HL-60 (cell line): ENCODE measurements around the gene ZNF48.

Experiments used
- DNase-seq, 2 experiments: peaks; one replicate each; pipeline ENCODE4 v3.0.0-alpha.2; 2010 to 2020; ENCODE audit warnings: low read depth in 1 of 2, low spot score in 1 of 2
- H3K27ac ChIP-seq: fragments of 250-450 bp; sonication (Bioruptor Pico); replicated peaks from 2 replicates; pipeline ENCODE4 v1.5.1; 2020; ENCODE audit warnings: mild to moderate bottlenecking, moderate library complexity
- H3K27me3 ChIP-seq: fragments of 250-450 bp; sonication (Bioruptor Pico); 2 replicates; pipeline ENCODE4 v1.5.1; 2021; ENCODE audit warnings: mild to moderate bottlenecking, moderate library complexity; ENCODE audit not compliant: insufficient read depth, poor library complexity, severe bottlenecking
- H3K4me3 ChIP-seq: replicated peaks from 2 replicates; pipeline ENCODE4 v1.5.1; 2011; ENCODE audit warnings: mild to moderate bottlenecking, control low read depth, low read length; ENCODE audit not compliant: insufficient read depth
- GABPA ChIP-seq: IDR thresholded peaks from 2 replicates; pipeline ENCODE4 v1.6.1; 2012; ENCODE audit warnings: low read depth
- POLR2AphosphoS5 ChIP-seq: IDR thresholded peaks from 2 replicates; pipeline ENCODE4 v1.6.1; 2012; ENCODE audit warnings: low read depth
- SPI1 ChIP-seq: IDR thresholded peaks from 2 replicates; pipeline ENCODE4 v1.6.1; 2012; ENCODE audit warnings: low read depth, mild to moderate bottlenecking, borderline replicate concordance
- TF ChIP-seq, protein P1 (sequence below): IDR thresholded peaks from one replicate; pipeline ENCODE4 v1.5.1; 2011; ENCODE audit warnings: low read length, control low read depth, inconsistent platforms; ENCODE audit not compliant: insufficient read depth
- TF ChIP-seq, protein P2 (sequence below): IDR thresholded peaks from 2 replicates; pipeline ENCODE4 v1.6.1; 2012; ENCODE audit warnings: low read depth; ENCODE audit not compliant: insufficient replicate concordance

ZNF48 gene

DNA sequence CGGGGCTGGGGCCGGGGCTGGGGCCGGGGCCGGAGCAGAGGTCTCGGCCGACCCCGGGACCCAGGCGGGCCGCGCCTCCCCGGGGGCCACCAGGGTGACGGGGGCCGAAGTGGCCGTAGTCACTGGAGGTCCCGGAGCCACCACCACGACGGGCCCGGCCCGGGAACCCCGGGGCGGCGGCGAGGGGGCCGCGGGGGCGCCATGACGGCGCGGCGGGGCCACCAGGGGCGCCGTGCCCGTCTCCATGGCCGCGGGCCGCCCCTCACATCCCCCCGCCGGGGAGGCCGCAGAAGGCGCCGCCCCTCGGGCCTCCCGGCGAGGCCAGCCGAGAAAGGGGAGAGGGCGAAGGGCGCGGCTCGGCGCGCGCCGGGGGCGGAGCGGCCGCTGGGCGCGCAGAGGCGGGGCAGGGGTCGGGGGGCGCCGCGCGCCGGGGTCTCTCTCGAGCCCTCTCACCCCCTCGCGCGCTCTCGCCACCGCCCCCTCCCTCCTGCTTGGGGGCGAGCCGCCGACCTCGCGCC lies 25.2 kb upstream of the ZNF48 start:
- no peak for DNase-seq
- Histone ChIP-seq H3K27me3 (no peaks in the 10 kb centered on the region), H3K27ac (peak overlapping the region; percentile 63; the same call in 1 of the 2 replicates), H3K4me3 (peak overlapping the region; percentile 94)
- TF ChIP-seq GABPA (no peak), SPI1 (no peak), POLR2AphosphoS5 (no peak)
- TF ChIP-seq, protein P1, sequence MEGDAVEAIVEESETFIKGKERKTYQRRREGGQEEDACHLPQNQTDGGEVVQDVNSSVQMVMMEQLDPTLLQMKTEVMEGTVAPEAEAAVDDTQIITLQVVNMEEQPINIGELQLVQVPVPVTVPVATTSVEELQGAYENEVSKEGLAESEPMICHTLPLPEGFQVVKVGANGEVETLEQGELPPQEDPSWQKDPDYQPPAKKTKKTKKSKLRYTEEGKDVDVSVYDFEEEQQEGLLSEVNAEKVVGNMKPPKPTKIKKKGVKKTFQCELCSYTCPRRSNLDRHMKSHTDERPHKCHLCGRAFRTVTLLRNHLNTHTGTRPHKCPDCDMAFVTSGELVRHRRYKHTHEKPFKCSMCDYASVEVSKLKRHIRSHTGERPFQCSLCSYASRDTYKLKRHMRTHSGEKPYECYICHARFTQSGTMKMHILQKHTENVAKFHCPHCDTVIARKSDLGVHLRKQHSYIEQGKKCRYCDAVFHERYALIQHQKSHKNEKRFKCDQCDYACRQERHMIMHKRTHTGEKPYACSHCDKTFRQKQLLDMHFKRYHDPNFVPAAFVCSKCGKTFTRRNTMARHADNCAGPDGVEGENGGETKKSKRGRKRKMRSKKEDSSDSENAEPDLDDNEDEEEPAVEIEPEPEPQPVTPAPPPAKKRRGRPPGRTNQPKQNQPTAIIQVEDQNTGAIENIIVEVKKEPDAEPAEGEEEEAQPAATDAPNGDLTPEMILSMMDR, result no peak
- TF ChIP-seq, protein P2, sequence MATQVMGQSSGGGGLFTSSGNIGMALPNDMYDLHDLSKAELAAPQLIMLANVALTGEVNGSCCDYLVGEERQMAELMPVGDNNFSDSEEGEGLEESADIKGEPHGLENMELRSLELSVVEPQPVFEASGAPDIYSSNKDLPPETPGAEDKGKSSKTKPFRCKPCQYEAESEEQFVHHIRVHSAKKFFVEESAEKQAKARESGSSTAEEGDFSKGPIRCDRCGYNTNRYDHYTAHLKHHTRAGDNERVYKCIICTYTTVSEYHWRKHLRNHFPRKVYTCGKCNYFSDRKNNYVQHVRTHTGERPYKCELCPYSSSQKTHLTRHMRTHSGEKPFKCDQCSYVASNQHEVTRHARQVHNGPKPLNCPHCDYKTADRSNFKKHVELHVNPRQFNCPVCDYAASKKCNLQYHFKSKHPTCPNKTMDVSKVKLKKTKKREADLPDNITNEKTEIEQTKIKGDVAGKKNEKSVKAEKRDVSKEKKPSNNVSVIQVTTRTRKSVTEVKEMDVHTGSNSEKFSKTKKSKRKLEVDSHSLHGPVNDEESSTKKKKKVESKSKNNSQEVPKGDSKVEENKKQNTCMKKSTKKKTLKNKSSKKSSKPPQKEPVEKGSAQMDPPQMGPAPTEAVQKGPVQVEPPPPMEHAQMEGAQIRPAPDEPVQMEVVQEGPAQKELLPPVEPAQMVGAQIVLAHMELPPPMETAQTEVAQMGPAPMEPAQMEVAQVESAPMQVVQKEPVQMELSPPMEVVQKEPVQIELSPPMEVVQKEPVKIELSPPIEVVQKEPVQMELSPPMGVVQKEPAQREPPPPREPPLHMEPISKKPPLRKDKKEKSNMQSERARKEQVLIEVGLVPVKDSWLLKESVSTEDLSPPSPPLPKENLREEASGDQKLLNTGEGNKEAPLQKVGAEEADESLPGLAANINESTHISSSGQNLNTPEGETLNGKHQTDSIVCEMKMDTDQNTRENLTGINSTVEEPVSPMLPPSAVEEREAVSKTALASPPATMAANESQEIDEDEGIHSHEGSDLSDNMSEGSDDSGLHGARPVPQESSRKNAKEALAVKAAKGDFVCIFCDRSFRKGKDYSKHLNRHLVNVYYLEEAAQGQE, result no peak

DNA sequence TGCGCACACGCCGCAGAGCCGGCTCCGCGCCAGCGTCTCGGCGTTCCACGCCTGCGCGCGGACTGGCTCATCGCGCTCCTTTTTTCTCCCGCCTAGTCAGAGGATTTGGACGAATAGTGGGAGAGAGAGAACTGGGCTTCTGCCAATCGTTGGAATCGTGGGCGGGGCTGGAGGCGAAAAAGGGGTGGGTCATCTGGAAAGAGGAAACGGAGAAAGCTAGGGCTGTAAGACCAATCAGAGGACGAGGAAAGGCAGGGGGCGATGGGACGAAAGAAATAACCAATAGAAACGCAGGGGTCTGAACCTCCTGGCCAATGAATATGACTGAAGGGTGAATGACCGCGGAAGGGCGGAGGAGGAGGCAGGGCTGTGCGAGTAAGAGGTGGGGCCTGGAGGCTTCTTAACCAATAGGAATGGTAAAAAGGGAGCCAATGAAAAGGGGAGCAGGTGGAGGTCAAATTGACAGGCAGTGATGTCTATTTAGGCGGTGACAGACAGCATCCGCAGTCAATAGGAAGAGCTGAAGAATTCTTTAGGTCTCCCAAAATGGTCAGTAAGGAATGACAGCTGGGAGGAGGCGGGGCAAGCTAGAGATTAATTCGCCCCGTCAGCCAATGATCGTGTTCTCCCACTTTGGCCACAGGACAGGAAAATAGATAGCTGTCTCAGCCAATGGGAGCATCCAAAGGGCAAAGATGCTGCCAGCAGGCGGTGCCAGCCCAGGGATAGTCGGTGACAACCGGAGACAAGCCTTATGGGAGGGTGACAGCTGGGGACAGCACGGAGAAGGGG lies 24.6 kb upstream of the ZNF48 start, which contains the start of gene TBC1D10B:
TBC1D10B (minus strand) TSS at position 39 of the 792 bp plus-strand sequence. CDS start 311 bp downstream, outside the sequence.
- TF ChIP-seq SPI1 (peak; percentile 84), POLR2AphosphoS5 (no peak), GABPA (peak; percentile 39; the same call in 1 of the 2 replicates)
- TF ChIP-seq, protein P2, result no peak
- TF ChIP-seq, protein P1, result no peak
- peak within 1 kb of the TSS; percentile 94 for H3K4me3 ChIP-seq
- DNase-seq, result peak; percentile 100
- H3K27ac ChIP-seq, result peak within 1 kb of the TSS; percentile 63
- H3K27me3 ChIP-seq, result no peaks in the 10 kb centered on the region

DNA sequence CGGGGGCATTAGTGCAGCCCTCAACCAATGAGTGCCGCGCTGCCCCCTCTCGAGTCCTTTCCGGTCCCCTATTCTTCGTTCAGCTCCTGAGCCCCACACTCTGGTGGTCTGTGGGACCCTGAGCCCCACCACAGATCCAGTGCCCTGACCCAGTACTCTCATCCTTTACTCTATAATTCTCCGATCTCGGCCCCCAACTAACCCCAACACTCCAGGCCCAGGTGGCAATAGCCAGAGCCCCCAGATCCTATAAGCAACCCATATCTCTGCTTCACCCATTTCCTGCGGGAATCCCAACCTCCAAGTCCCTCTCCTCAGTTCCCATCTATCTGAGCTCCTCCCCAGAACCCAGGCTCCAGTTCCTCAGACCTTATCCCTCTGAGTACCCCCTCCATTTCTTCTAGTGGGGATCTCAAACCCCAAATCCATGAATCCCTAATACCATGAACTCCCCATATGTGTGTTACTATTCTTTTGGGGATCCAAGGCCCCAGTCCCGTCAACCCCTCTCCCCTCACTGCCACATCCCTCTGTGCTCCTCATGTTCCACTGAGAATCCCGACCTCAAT lies 23.9 kb upstream of the ZNF48 start:
- peak overlapping the region; percentile 41 for H3K4me3 ChIP-seq
- H3K27me3 ChIP-seq, result no peaks in the 10 kb centered on the region
- TF ChIP-seq, protein P2, result no peak
- TF ChIP-seq SPI1 (no peak), POLR2AphosphoS5 (no peak)
- peak overlapping the region; percentile 53 for H3K27ac ChIP-seq
- DNase-seq, result no peak
